ENCODE measurements around the gene SURF4.
"Not testable (repeated sequence)": the region's sequence is repeated elsewhere in the genome, so short reads cannot be mapped to it uniquely, and the experiment has no call there.

SURF4 gene

GRCh38 chr9:133322701-133323100 is 53.2 kb downstream of the SURF4 start:
- no peaks in the 10 kb centered on the region for H3K9me3 ChIP-seq (ENCODE audit: control insufficient read depth, insufficient read depth, low read length)
- TF ChIP-seq EZH2phosphoT487 (IDR thresholded peaks at IDR 0.05; ENCODE audit: borderline replicate concordance, low read length) (no peak), CTCF (IDR thresholded peaks at IDR 0.05; ENCODE audit: low read depth, low read length, poor library complexity, severe bottlenecking) (no peak)
- no peaks in the 10 kb centered on the region for H3K79me2 ChIP-seq (ENCODE audit: control insufficient read depth, low read length)

GRCh38 chr9:133321411-133321935 is 54.4 kb downstream of the SURF4 start:
- Histone ChIP-seq H3K4me1 (ENCODE audit: control insufficient read depth, low read length) (no peaks in the 10 kb centered on the region), H3K4me2 (ENCODE audit: low read length) (no peak overlapping the region), H3K27ac (ENCODE audit: low read depth, low read length) (no peak overlapping the region), H3K9me3 (ENCODE audit: control insufficient read depth, insufficient read depth, low read length) (no peaks in the 10 kb centered on the region), H3K4me3 (ENCODE audit: low read length) (no peak overlapping the region), H3K27me3 (ENCODE audit: control insufficient read depth, low read length) (no peaks in the 10 kb centered on the region), H3K36me3 (ENCODE audit: control insufficient read depth, low read length) (no peaks in the 10 kb centered on the region), H3K9me2 (replicated peaks; ENCODE audit: control insufficient read depth, low read length) (no peaks in the 10 kb centered on the region), H4K20me1 (ENCODE audit: control insufficient read depth, insufficient read depth, low read depth, low read length) (no peaks in the 10 kb centered on the region), H3K79me2 (ENCODE audit: control insufficient read depth, low read length) (no peaks in the 10 kb centered on the region), H3F3A (ENCODE audit: control insufficient read depth, insufficient read depth) (no peaks in the 10 kb centered on the region)
- no peak for TF ChIP-seq EZH2phosphoT487 (IDR thresholded peaks at IDR 0.05; ENCODE audit: borderline replicate concordance, low read length)

More at GRCh38 chr9:133322701-133323100, 53.2 kb downstream of the SURF4 start:
- Histone ChIP-seq H3K4me1 (ENCODE audit: control insufficient read depth, low read length) (no peaks in the 10 kb centered on the region), H3K4me3 (ENCODE audit: low read length) (no peak overlapping the region), H3K27me3 (ENCODE audit: control insufficient read depth, low read length) (no peaks in the 10 kb centered on the region), H3K27ac (ENCODE audit: low read depth, low read length) (no peak overlapping the region), H3K9me2 (replicated peaks; ENCODE audit: control insufficient read depth, low read length) (no peaks in the 10 kb centered on the region), H3K4me2 (ENCODE audit: low read length) (no peak overlapping the region), H3K36me3 (ENCODE audit: control insufficient read depth, low read length) (no peaks in the 10 kb centered on the region), H4K20me1 (ENCODE audit: control insufficient read depth, insufficient read depth, low read depth, low read length) (no peaks in the 10 kb centered on the region), H3F3A (ENCODE audit: control insufficient read depth, insufficient read depth) (0 out of 2 replicates have a peak, but pooled peaks cover 6% of the 10 kb centered on the region)

- H3K4me1 ChIP-seq (ENCODE audit: control insufficient read depth, low read length): no peaks in the 10 kb centered on the region
- H3K79me2 ChIP-seq (ENCODE audit: control insufficient read depth, low read length): no peaks in the 10 kb centered on the region
- H3K27ac ChIP-seq (ENCODE audit: low read depth, low read length): no peak overlapping the region
- H3K36me3 ChIP-seq (ENCODE audit: control insufficient read depth, low read length): no peaks in the 10 kb centered on the region
- no peaks in the 10 kb centered on the region for H3K27me3 ChIP-seq (ENCODE audit: control insufficient read depth, low read length)
- H3F3A ChIP-seq (ENCODE audit: control insufficient read depth, insufficient read depth): no peaks in the 10 kb centered on the region
- no peak overlapping the region for H3K4me2 ChIP-seq (ENCODE audit: low read length)
- H3K9me2 ChIP-seq (replicated peaks; ENCODE audit: control insufficient read depth, low read length): no peaks in the 10 kb centered on the region
- no peaks in the 10 kb centered on the region for H3K9me3 ChIP-seq (ENCODE audit: control insufficient read depth, insufficient read depth, low read length)
- no peak for TF ChIP-seq CTCF (IDR thresholded peaks at IDR 0.05; ENCODE audit: low read depth, low read length, poor library complexity, severe bottlenecking)
- TF ChIP-seq EZH2phosphoT487 (IDR thresholded peaks at IDR 0.05; ENCODE audit: borderline replicate concordance, low read length): no peak
- H4K20me1 ChIP-seq (ENCODE audit: control insufficient read depth, insufficient read depth, low read depth, low read length): no peaks in the 10 kb centered on the region
- no peak overlapping the region for H3K4me3 ChIP-seq (ENCODE audit: low read length)
These were observed 55.4 kb downstream of the SURF4 start for GRCh38 chr9:133320421-133320881.

- not testable (repeated sequence) for H3K4me3 ChIP-seq (ENCODE audit: low read length); H3K27ac ChIP-seq (ENCODE audit: low read depth, low read length); H4K20me1 ChIP-seq (ENCODE audit: control insufficient read depth, insufficient read depth, low read depth, low read length); H3K9me3 ChIP-seq (ENCODE audit: control insufficient read depth, insufficient read depth, low read length); H3K9me2 ChIP-seq (replicated peaks; ENCODE audit: control insufficient read depth, low read length); H3K27me3 ChIP-seq (ENCODE audit: control insufficient read depth, low read length); H3K4me2 ChIP-seq (ENCODE audit: low read length); H3F3A ChIP-seq (ENCODE audit: control insufficient read depth, insufficient read depth); H3K4me1 ChIP-seq (ENCODE audit: control insufficient read depth, low read length); H3K79me2 ChIP-seq (ENCODE audit: control insufficient read depth, low read length); H3K36me3 ChIP-seq (ENCODE audit: control insufficient read depth, low read length)
These were observed 58.3 kb downstream of the SURF4 start for GRCh38 chr9:133317551-133317950.
